ENCODE results near the gene C17orf78. TPM values are rescaled to one million over a fixed set of nuclear protein-coding genes. Genes with fewer than 3 reads are reported as not detected.
A peak's percentile ranks its signal among the peaks of the same experiment; 100 is the strongest.

The C17orf78 gene
- total RNA-seq: not detected
- not detected for polyA plus RNA-seq (2013, experiment 1 of 2)
- polyA plus RNA-seq (2013, experiment 2 of 2): not detected
- long read RNA-seq, experiment 1: 0 reads
- long read RNA-seq, experiment 2: 0 reads
- long read RNA-seq, experiment 3: 0 reads
- long read RNA-seq, experiment 4: 0 reads

- Histone ChIP-seq H3K9me3 (ENCODE audit: control insufficient read depth, low read length) (no peaks in the 10 kb centered on the region), H3K27ac (ENCODE audit: low read depth, low read length) (no peak within 1 kb of the TSS), H3K9ac (ENCODE audit: extremely low read depth, low read length, poor library complexity, severe bottlenecking) (no peak within 1 kb of the TSS), H3K36me3 (ENCODE audit: control insufficient read depth, insufficient read depth, low read length) (no peaks in the 10 kb centered on the region), H3K4me3 (ENCODE audit: low read length) (no peak within 1 kb of the TSS), H3K4me1 (ENCODE audit: control insufficient read depth, insufficient read depth, low read length) (no peaks in the 10 kb centered on the region), H3K27me3 (ENCODE audit: control insufficient read depth, insufficient read depth, low read length, poor library complexity, severe bottlenecking) (no peaks in the 10 kb centered on the region)
- Mint-ChIP-seq H3K36me3 (ENCODE audit: low read depth) (no peaks in the 10 kb centered on the region), H3K4me3 (no peak within 1 kb of the TSS), H3K9me3 (no peaks in the 10 kb centered on the region), H3K4me1 (no peaks in the 10 kb centered on the region), H3K27me3 (ENCODE audit: insufficient read depth) (peaks cover 2% of the 10 kb centered on the region), H3K27ac (no peak within 1 kb of the TSS)
- WGBS, 2 experiments (ENCODE audit: insufficient coverage in 1 of 2, insufficient read length in 1 of 2): 85 to 91% methylated on average over 7 of the region's 7 CpGs
- no peak for DNase-seq
- TF ChIP-seq CTCF (conservative IDR thresholded peaks at IDR 0.05): no peak
Observed at GRCh38 chr17:37375706-37376105, at the start of gene C17orf78. TSS of gene C17orf78 (plus strand) at chr17:37375985. CDS start at chr17:37376093, 108 bp downstream.

GRCh38 chr17:37327341-37328090 is 48.3 kb upstream of the C17orf78 start:
- no peak for TF ChIP-seq CTCF (conservative IDR thresholded peaks at IDR 0.05)
- Mint-ChIP-seq H3K36me3 (ENCODE audit: low read depth) (peaks cover 45% of the 10 kb centered on the region), H3K27me3 (ENCODE audit: insufficient read depth) (no peaks in the 10 kb centered on the region), H3K27ac (peak overlapping the region; percentile 18), H3K9me3 (no peaks in the 10 kb centered on the region), H3K4me3 (no peak overlapping the region), H3K4me1 (no peaks in the 10 kb centered on the region)
- Histone ChIP-seq H3K9me3 (ENCODE audit: control insufficient read depth, low read length) (no peaks in the 10 kb centered on the region), H3K4me3 (ENCODE audit: low read length) (no peak overlapping the region), H3K4me1 (ENCODE audit: control insufficient read depth, insufficient read depth, low read length) (no peaks in the 10 kb centered on the region), H3K27me3 (ENCODE audit: control insufficient read depth, insufficient read depth, low read length, poor library complexity, severe bottlenecking) (no peaks in the 10 kb centered on the region), H3K9ac (ENCODE audit: extremely low read depth, low read length, poor library complexity, severe bottlenecking) (no peak overlapping the region), H3K36me3 (ENCODE audit: control insufficient read depth, insufficient read depth, low read length) (peaks cover 49% of the 10 kb centered on the region), H3K27ac (ENCODE audit: low read depth, low read length) (no peak overlapping the region)
- 96 to 98% methylated on average over 4 to 5 of the region's 5 CpGs for WGBS, 2 experiments (ENCODE audit: insufficient coverage in 1 of 2, insufficient read length in 1 of 2)
- DNase-seq: peak; percentile 16

GRCh38 chr17:37338847-37339246 is 36.9 kb upstream of the C17orf78 start:
- H3K27ac ChIP-seq (ENCODE audit: low read depth, low read length): no peak overlapping the region
- Mint-ChIP-seq H3K36me3 (ENCODE audit: low read depth) (peaks cover 25% of the 10 kb centered on the region), H3K4me1 (no peaks in the 10 kb centered on the region), H3K9me3 (no peaks in the 10 kb centered on the region), H3K4me3 (no peak overlapping the region), H3K27ac (no peak overlapping the region), H3K27me3 (ENCODE audit: insufficient read depth) (no peaks in the 10 kb centered on the region)
- H3K4me3 ChIP-seq (ENCODE audit: low read length): no peak overlapping the region
- H3K9ac ChIP-seq (ENCODE audit: extremely low read depth, low read length, poor library complexity, severe bottlenecking): no peak overlapping the region
- no peaks in the 10 kb centered on the region for H3K27me3 ChIP-seq (ENCODE audit: control insufficient read depth, insufficient read depth, low read length, poor library complexity, severe bottlenecking)
- H3K9me3 ChIP-seq (ENCODE audit: control insufficient read depth, low read length): no peaks in the 10 kb centered on the region
- no peak for DNase-seq
- peaks cover 25% of the 10 kb centered on the region for H3K36me3 ChIP-seq (ENCODE audit: control insufficient read depth, insufficient read depth, low read length)
- WGBS, 2 experiments (ENCODE audit: insufficient coverage in 1 of 2, insufficient read length in 1 of 2): 97% methylated on average over 3 of the region's 3 CpGs; no CpG with 5 or more reads in 1 of the 2 experiments
- no peaks in the 10 kb centered on the region for H3K4me1 ChIP-seq (ENCODE audit: control insufficient read depth, insufficient read depth, low read length)
- TF ChIP-seq CTCF (conservative IDR thresholded peaks at IDR 0.05): no peak

Measured in endodermal cell (in vitro differentiated cells).